ENCODE data around the gene NUP210L. TPM values are rescaled to one million over a fixed set of nuclear protein-coding genes. Genes with fewer than 3 reads are reported as not detected.
A peak's percentile ranks its signal among the peaks of the same experiment; 100 is the strongest.

The NUP210L gene
- total RNA-seq, 1 experiment from 2014 or later: 0.10 TPM

- no peak for DNase-seq (ENCODE audit: low read depth, low spot score)
- Histone ChIP-seq H3K36me3 (ENCODE audit: control insufficient read depth in 1 of 2, insufficient read depth in 2 of 2, low read length in 2 of 2) (peaks cover 9 to 26% of the 10 kb centered on the region in 2 experiments; a peak in 3 of 4 replicates), H3K27ac (ENCODE audit: low read depth, low read length) (no peak overlapping the region), H3K4me1 (ENCODE audit: control insufficient read depth in 1 of 2, insufficient read depth in 2 of 2, low read length in 2 of 2) (peaks cover under 1 to 15% of the 10 kb centered on the region in 2 experiments; a peak in 3 of 4 replicates), H4K20me1 (ENCODE audit: insufficient read depth) (no peaks in the 10 kb centered on the region), H3K27me3 (ENCODE audit: insufficient read depth, low read length) (no peaks in the 10 kb centered on the region), H3K79me2 (ENCODE audit: insufficient read depth, low read length) (peaks cover 20% of the 10 kb centered on the region), H3K9ac (ENCODE audit: low read length) (no peak overlapping the region), H3K4me3 (replicated peaks in 1 of 2; ENCODE audit: low read depth in 1 of 2, low read length in 2 of 2) (no peak overlapping the region), H3K9me3 (ENCODE audit: control insufficient read depth in 1 of 2, insufficient read depth in 1 of 2, low read depth in 1 of 2, low read length in 2 of 2) (no peaks in the 10 kb centered on the region), H2AFZ (ENCODE audit: low read depth, low read length, poor library complexity, severe bottlenecking) (no peak overlapping the region), H3K9me2 (ENCODE audit: insufficient read depth) (no peaks in the 10 kb centered on the region), H3K4me2 (ENCODE audit: low read length) (no peak overlapping the region)
- no peak for ATAC-seq
- POLR2A ChIA-PET: interaction anchor here (1.4 kb wide), 1 partner anchor 10 kb away, joined by 3 read pairs; the partner anchor contains the start of gene SLC39A1
- BruUV-seq (replicated peaks): no TSS peak
- intact Hi-C loops (cut with micrococcal nuclease): no loop called here
- CTCF ChIA-PET: no interaction called here
- RAD21 ChIA-PET (ENCODE audit: low non-redundant PET in 1 of 2, low total read pairs in 2 of 2, uncharacterized antibody in 2 of 2, unreplicated experiment in 2 of 2): no interaction called here
- TF ChIP-seq POLR2AphosphoS5 (IDR thresholded peaks at IDR 0.05; ENCODE audit: low read depth, low read length): no peak
- no peak for TF ChIP-seq RAD21 (IDR thresholded peaks at IDR 0.05; ENCODE audit: low read depth)
- no peak for TF ChIP-seq EGR1 (IDR thresholded peaks at IDR 0.05; ENCODE audit: low read depth)
- no peak for TF ChIP-seq EZH2phosphoT487 (IDR thresholded peaks at IDR 0.05; ENCODE audit: borderline replicate concordance)
- no peak for TF ChIP-seq EZH2 (IDR thresholded peaks at IDR 0.05)
- TF ChIP-seq SP1 (IDR thresholded peaks at IDR 0.05; ENCODE audit: low read depth): no peak
Observed at GRCh38 chr1:153973525-153973924, 181.3 kb downstream of the NUP210L start.

GRCh38 chr1:153973071-153973470 lies 181.8 kb downstream of the NUP210L start:
- H3K9me3 ChIP-seq (ENCODE audit: control insufficient read depth in 1 of 2, insufficient read depth in 1 of 2, low read depth in 1 of 2, low read length in 2 of 2): no peaks in the 10 kb centered on the region
- H4K20me1 ChIP-seq (ENCODE audit: insufficient read depth): no peaks in the 10 kb centered on the region
- H3K79me2 ChIP-seq (ENCODE audit: insufficient read depth, low read length): peaks cover 20% of the 10 kb centered on the region
- no peak overlapping the region for H3K4me2 ChIP-seq (ENCODE audit: low read length)
- peaks cover 9 to 26% of the 10 kb centered on the region in 2 experiments; a peak in 3 of 4 replicates for H3K36me3 ChIP-seq (ENCODE audit: control insufficient read depth in 1 of 2, insufficient read depth in 2 of 2, low read length in 2 of 2)
- no peak for DNase-seq (ENCODE audit: low read depth, low spot score)
- BruUV-seq (replicated peaks): no TSS peak
- ATAC-seq: no peak
- H2AFZ ChIP-seq (ENCODE audit: low read depth, low read length, poor library complexity, severe bottlenecking): no peak overlapping the region
- TF ChIP-seq POLR2AphosphoS5 (IDR thresholded peaks at IDR 0.05; ENCODE audit: low read depth, low read length) (peak; percentile 32; the same call in 1 of the 2 replicates), FOSL1 (IDR thresholded peaks at IDR 0.05; ENCODE audit: low read depth) (no peak)
- intact Hi-C loops (cut with micrococcal nuclease): no loop called here
- H3K4me3 ChIP-seq (replicated peaks in 1 of 2; ENCODE audit: low read depth in 1 of 2, low read length in 2 of 2): no peak overlapping the region
- CTCF ChIA-PET: no interaction called here
- H3K9me2 ChIP-seq (ENCODE audit: insufficient read depth): no peaks in the 10 kb centered on the region
- peaks cover 3 to 16% of the 10 kb centered on the region in 2 experiments; a peak in 3 of 4 replicates for H3K4me1 ChIP-seq (ENCODE audit: control insufficient read depth in 1 of 2, insufficient read depth in 2 of 2, low read length in 2 of 2)
- no peaks in the 10 kb centered on the region for H3K27me3 ChIP-seq (ENCODE audit: insufficient read depth, low read length)
- POLR2A ChIA-PET: no interaction called here
- H3K9ac ChIP-seq (ENCODE audit: low read length): no peak overlapping the region
- no peak overlapping the region for H3K27ac ChIP-seq (ENCODE audit: low read depth, low read length)
- RAD21 ChIA-PET (ENCODE audit: low non-redundant PET in 1 of 2, low total read pairs in 2 of 2, uncharacterized antibody in 2 of 2, unreplicated experiment in 2 of 2): no interaction called here
